Measurements from ENCODE around the gene OTX2. TPM values are rescaled to one million over a fixed set of nuclear protein-coding genes. Genes with fewer than 3 reads are reported as not detected.

The OTX2 gene
- total and polyA plus RNA-seq, 2 of the 13 experiments (the other 11 are each of a cell fraction or from before 2014, with no cell fraction given) = not detected

GRCh38 chr14:56801920-56802319 is 8.4 kb downstream of the OTX2 start:
- no peak overlapping the region for H3K4me3 ChIP-seq (replicated peaks in 1 of 3; ENCODE audit: insufficient read depth in 1 of 3, low read depth in 2 of 3, low read length in 3 of 3)
- CTCF ChIA-PET (ENCODE audit: low intra/inter-chr PET ratio, low total read pairs) = no interaction called here
- H4K20me1 ChIP-seq (ENCODE audit: insufficient read depth, low read length) = 0 out of 2 replicates have a peak, but pooled peaks cover 4% of the 10 kb centered on the region
- no peak for FAIRE-seq
- no peak for ATAC-seq
- POLR2A ChIA-PET = no interaction called here
- H3K79me2 ChIP-seq (ENCODE audit: insufficient read depth, low read length) = no peaks in the 10 kb centered on the region
- no TSS peak for BruUV-seq (replicated peaks)
- peaks cover 9 to 78% of the 10 kb centered on the region in 2 experiments for H3K27me3 ChIP-seq (ENCODE audit: control insufficient read depth in 1 of 2, insufficient read depth in 2 of 2, low read length in 2 of 2)
- no peak overlapping the region for H2AFZ ChIP-seq (ENCODE audit: low read length)
- no peak for DNase-seq (ENCODE audit: low spot score)
- TF ChIP-seq ZFAT (CRISPR knock-in tag; conservative IDR thresholded peaks at IDR 0.05) (no peak), ZNF577 (CRISPR knock-in tag; IDR thresholded peaks at IDR 0.05; ENCODE audit: borderline replicate concordance, low read depth) (no peak), ZNF737 (CRISPR knock-in tag; IDR thresholded peaks at IDR 0.05; ENCODE audit: borderline replicate concordance) (no peak), ZNF709 (CRISPR knock-in tag; IDR thresholded peaks at IDR 0.05) (no peak), MED1 (CRISPR knock-in tag; IDR thresholded peaks at IDR 0.05) (no peak), ZNF704 (CRISPR knock-in tag; IDR thresholded peaks at IDR 0.05; ENCODE audit: borderline replicate concordance) (no peak), MTA3 (CRISPR knock-in tag; IDR thresholded peaks at IDR 0.05) (no peak), SP4 (CRISPR knock-in tag; IDR thresholded peaks at IDR 0.05) (no peak), MED8 (CRISPR knock-in tag; IDR thresholded peaks at IDR 0.05; ENCODE audit: insufficient replicate concordance) (no peak), ZNF20 (CRISPR knock-in tag; IDR thresholded peaks at IDR 0.05) (no peak), UBTF (CRISPR knock-in tag; IDR thresholded peaks at IDR 0.05) (no peak), HCFC1 (IDR thresholded peaks at IDR 0.05; ENCODE audit: low read depth, low read length) (no peak), ZNF720 (CRISPR knock-in tag; IDR thresholded peaks at IDR 0.05) (no peak), THRA (CRISPR knock-in tag; IDR thresholded peaks at IDR 0.05; ENCODE audit: borderline replicate concordance) (no peak), TEF (CRISPR knock-in tag; IDR thresholded peaks at IDR 0.05) (no peak)
- TF ChIP-seq, protein P1, sequence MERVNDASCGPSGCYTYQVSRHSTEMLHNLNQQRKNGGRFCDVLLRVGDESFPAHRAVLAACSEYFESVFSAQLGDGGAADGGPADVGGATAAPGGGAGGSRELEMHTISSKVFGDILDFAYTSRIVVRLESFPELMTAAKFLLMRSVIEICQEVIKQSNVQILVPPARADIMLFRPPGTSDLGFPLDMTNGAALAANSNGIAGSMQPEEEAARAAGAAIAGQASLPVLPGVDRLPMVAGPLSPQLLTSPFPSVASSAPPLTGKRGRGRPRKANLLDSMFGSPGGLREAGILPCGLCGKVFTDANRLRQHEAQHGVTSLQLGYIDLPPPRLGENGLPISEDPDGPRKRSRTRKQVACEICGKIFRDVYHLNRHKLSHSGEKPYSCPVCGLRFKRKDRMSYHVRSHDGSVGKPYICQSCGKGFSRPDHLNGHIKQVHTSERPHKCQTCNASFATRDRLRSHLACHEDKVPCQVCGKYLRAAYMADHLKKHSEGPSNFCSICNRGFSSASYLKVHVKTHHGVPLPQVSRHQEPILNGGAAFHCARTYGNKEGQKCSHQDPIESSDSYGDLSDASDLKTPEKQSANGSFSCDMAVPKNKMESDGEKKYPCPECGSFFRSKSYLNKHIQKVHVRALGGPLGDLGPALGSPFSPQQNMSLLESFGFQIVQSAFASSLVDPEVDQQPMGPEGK (CRISPR knock-in tag; IDR thresholded peaks at IDR 0.05) = no peak
- TF ChIP-seq, protein P2, sequence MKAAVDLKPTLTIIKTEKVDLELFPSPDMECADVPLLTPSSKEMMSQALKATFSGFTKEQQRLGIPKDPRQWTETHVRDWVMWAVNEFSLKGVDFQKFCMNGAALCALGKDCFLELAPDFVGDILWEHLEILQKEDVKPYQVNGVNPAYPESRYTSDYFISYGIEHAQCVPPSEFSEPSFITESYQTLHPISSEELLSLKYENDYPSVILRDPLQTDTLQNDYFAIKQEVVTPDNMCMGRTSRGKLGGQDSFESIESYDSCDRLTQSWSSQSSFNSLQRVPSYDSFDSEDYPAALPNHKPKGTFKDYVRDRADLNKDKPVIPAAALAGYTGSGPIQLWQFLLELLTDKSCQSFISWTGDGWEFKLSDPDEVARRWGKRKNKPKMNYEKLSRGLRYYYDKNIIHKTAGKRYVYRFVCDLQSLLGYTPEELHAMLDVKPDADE (CRISPR knock-in tag; IDR thresholded peaks at IDR 0.05) = no peak
- no peaks in the 10 kb centered on the region for H3K36me3 ChIP-seq (replicated peaks in 1 of 2; ENCODE audit: control insufficient read depth in 1 of 2, insufficient read depth in 2 of 2, low read length in 2 of 2)
- in situ Hi-C loops (cut with HindIII; ENCODE audit: extremely low pct_ligation_motif_present, low pct_unique_long_range_greater_than_20kb) = no loop called here
- H3K9me3 ChIP-seq (ENCODE audit: low read length) = no peaks in the 10 kb centered on the region
- intact Hi-C loops (cut with micrococcal nuclease; ENCODE audit: unreplicated experiment) = no loop called here
- H3K9ac ChIP-seq (ENCODE audit: insufficient read depth, low read depth, low read length) = no peak overlapping the region
- no peaks in the 10 kb centered on the region for H3K4me1 ChIP-seq (ENCODE audit: insufficient read depth, low read length)
- WGBS (ENCODE audit: low lambda C conversion rate) = 0% methylated on average over 3 of the region's 3 CpGs
- no peak overlapping the region for H3K27ac ChIP-seq (ENCODE audit: extremely low read length, insufficient read depth, low read length)
- no peak overlapping the region for H3K4me2 ChIP-seq (ENCODE audit: low read depth, low read length)

Measured in HepG2 (cell line).